AG09309 (cell line): ENCODE measurements around the gene PNMA6F.

Experiments
- DNase-seq: peaks from one replicate; pipeline ENCODE4 v3.0.0-alpha.2; 2010; ENCODE audit warnings: low read depth
- H3K4me3 ChIP-seq: 2 replicates; pipeline ENCODE4 v1.5.1; 2011; ENCODE audit warnings: mild to moderate bottlenecking, low read depth, low read length, moderate library complexity; ENCODE audit not compliant: control insufficient read depth
- TF ChIP-seq, protein P1 (sequence below): IDR thresholded peaks from 2 replicates; pipeline ENCODE4 v1.5.1; 2011; ENCODE audit warnings: mild to moderate bottlenecking, low read depth, low read length, inconsistent platforms; ENCODE audit not compliant: insufficient read depth, control insufficient read depth; ENCODE audit errors: missing control alignments

The PNMA6F gene

DNA sequence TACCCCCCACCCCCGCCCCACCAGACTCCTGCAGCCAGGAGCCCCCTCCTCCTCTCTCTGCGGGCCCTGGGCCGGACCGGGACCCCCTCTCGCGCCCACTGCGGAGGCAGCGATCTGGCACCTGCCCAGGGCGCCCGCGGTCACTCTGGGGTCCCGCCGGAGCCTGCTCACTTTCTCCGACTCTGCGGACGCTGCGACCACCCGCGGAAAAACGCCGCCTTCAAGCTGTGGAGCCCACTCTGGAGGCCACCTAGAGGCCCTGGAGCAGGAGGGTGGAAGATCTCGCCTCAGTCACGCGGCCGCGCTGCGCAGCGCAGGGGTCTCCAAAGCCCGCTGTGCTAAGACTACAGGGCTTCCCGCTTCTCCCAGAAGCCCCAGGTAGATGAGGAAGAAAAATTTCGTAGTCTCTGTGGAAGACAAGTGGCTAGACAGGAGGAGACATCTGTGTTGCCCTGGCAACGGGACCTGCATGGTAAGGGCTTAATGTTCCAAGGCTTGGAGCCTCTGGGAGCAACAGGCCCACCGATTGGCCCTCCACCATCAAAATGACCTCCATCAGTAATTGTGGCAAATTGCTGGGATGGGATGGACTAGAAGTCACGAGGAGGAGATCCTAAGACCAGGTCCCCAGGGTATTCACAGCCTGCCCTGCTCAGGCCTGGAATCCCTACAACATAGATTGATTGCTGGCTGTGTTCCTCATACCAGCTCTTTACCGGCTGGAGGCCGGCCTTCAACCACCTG, at the start of gene PNMA6F:
Gene PNMA6F, minus strand, starts transcription at position 387 of the 744 bp plus-strand sequence. CDS start 1,093 bp downstream, outside the sequence.
- no peak within 1 kb of the TSS for H3K4me3 ChIP-seq
- TF ChIP-seq, protein P1, sequence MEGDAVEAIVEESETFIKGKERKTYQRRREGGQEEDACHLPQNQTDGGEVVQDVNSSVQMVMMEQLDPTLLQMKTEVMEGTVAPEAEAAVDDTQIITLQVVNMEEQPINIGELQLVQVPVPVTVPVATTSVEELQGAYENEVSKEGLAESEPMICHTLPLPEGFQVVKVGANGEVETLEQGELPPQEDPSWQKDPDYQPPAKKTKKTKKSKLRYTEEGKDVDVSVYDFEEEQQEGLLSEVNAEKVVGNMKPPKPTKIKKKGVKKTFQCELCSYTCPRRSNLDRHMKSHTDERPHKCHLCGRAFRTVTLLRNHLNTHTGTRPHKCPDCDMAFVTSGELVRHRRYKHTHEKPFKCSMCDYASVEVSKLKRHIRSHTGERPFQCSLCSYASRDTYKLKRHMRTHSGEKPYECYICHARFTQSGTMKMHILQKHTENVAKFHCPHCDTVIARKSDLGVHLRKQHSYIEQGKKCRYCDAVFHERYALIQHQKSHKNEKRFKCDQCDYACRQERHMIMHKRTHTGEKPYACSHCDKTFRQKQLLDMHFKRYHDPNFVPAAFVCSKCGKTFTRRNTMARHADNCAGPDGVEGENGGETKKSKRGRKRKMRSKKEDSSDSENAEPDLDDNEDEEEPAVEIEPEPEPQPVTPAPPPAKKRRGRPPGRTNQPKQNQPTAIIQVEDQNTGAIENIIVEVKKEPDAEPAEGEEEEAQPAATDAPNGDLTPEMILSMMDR, result no peak
- no peak for DNase-seq

DNA sequence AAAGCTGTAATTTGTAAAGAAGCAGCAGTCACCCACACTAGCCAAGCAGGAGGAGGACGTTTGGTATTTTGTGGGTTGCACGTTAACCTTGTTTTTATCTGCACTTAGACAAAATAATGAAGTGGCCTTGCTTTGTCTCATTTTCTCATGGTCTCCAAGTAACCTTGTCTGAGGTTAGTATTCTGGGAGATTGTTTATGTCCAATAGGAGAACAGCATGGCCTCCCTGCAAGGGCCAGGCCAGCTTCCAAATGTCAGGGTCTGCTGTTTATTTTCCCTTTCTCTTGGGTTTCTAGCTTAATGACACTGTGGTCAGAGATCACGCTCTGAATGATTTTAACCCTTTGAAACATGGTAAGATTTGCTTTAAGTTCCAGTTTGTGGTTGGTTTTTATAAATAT, 49.7 kb upstream of the PNMA6F start:
- H3K4me3 ChIP-seq, result no peak overlapping the region
- no peak for DNase-seq
- TF ChIP-seq, protein P1, result no peak

DNA sequence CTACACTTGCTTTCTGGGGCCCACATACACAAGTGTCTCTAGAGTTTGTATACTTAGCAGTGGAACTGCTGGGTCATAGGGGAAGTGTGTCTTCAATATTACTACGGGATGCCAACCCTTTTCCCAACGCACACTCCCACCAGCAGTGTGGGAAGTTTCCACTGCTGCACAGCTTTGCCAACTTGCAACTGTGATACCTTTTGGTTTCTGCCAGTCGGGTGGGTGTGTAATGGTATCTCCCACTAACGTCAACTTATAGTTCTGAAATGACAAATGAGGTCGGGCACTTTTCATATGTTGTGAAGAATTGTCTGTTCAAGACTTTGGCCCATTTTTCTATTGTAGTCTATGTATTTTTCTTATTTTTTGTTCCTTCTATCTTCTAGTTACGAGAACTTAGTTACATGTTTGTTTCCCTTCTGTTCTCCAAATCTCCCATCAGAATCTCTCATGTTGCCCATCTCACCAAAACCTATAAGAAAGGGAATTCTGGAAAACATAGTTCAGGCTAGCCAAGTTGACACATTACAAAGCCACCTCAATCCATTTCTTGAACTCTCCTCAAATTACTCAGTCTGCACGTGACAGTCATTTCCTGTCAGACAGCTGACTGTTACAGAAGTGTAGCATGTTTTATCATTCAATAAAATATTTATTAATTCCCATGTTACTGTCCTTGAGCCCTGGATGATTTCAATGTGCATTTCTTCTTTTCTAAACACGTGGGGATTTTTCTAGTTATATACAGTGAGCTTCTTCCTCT, 48.9 kb upstream of the PNMA6F start:
- TF ChIP-seq, protein P1, result no peak
- no peak overlapping the region for H3K4me3 ChIP-seq
- DNase-seq, result no peak

DNA sequence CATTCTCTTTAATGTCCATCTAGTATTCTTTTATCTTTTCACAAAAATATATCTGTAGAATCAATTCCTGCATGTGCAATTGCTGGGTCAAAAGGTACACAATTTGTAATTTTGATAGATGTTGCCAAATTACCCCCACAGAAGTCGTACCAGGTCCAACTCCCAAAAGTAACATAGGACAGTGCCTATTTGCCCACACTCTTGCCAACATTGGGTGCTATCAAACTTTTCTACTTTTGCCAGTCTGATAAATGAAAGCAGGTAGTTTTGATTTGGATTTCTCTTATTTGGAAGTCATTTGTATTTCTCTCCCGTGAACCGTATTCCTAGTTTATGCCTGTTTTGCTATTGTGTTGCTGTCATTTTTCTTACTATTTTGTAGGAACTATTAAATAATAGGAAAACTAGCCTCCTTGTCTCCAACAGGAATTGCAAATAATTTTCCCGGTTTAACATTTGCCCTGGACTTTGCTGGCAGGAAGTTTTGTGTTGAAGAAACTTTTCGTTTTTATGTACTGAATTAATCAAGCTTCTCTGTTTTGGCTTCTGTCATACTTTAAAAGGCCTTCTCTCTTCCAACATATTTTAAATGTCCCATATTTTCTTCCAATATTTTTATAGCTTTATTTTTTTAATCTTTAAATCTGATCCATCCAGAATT, 45.4 kb upstream of the PNMA6F start:
- TF ChIP-seq, protein P1, result no peak
- H3K4me3 ChIP-seq, result no peak overlapping the region
- DNase-seq, result no peak

DNA sequence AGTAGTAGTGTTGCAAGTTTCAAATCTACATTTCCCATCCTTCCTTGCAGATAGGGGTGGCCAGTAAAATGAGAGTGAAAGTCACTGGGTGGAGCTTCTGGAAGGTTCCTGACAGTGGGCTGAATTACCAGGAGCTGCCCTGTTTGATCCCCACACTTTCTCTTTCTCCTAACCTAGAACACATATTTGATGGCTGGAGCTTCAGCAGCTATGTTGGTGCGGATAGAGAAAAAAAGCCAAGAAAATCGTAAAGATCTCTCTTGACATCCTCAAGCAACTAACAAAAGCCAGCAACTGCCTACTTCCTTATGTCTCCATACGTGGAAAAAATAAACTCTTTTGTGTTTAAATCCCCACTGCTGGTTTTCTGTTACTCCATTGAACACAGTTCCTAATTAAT, 44.6 kb upstream of the PNMA6F start:
- TF ChIP-seq, protein P1, result no peak
- DNase-seq, result no peak
- H3K4me3 ChIP-seq, result no peak overlapping the region

DNA sequence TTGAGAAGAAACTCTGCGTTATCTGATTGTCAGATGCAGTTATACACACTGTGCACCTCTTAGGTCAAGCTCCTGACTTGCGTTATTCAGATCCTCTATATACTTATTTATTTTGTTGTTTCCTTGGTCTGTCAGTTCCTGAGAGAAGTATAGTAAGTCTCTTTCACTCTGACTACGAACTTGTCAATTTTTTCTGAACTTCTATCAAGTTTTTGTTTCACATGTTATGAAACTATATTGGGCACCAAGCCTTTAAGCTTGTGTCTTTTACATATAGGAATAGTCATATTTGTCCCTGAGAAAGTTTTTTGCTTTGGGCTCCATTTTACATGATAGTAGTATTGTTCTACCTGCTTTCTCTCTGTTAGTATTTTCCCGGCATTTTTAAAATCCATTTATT, 44.1 kb upstream of the PNMA6F start:
- TF ChIP-seq, protein P1, result no peak
- no peak for DNase-seq
- H3K4me3 ChIP-seq, result no peak overlapping the region
